GM12872 (cell line): Measurements from ENCODE around the gene FNBP1.

Experiments used
- CTCF ChIP-seq: IDR thresholded peaks from 3 replicates; pipeline ENCODE4 v1.5.1; 2011; ENCODE audit warnings: low read depth, mild to moderate bottlenecking, low read length, moderate library complexity; ENCODE audit not compliant: insufficient read depth

Gene FNBP1

GRCh38 chr9:129933185-129934040 is 109.6 kb downstream of the FNBP1 start:
- no peak for TF ChIP-seq CTCF

- TF ChIP-seq CTCF = no peak
Observed at GRCh38 chr9:129932303-129933151, 110.5 kb downstream of the FNBP1 start.

GRCh38 chr9:129930743-129931142 is 112.2 kb downstream of the FNBP1 start:
- TF ChIP-seq CTCF = no peak

- no peak for TF ChIP-seq CTCF
Observed at GRCh38 chr9:129929496-129930125, 113.4 kb downstream of the FNBP1 start.

- no peak for TF ChIP-seq CTCF
Observed at GRCh38 chr9:129923589-129923988, 119.4 kb downstream of the FNBP1 start.

- no peak for TF ChIP-seq CTCF
Observed at GRCh38 chr9:129921905-129922304, 121.1 kb downstream of the FNBP1 start.

- no peak for TF ChIP-seq CTCF
Observed at GRCh38 chr9:129919841-129920240, 123.1 kb downstream of the FNBP1 start.
